ENCODE results near the gene MEGF8.

Gene MEGF8

DNA sequence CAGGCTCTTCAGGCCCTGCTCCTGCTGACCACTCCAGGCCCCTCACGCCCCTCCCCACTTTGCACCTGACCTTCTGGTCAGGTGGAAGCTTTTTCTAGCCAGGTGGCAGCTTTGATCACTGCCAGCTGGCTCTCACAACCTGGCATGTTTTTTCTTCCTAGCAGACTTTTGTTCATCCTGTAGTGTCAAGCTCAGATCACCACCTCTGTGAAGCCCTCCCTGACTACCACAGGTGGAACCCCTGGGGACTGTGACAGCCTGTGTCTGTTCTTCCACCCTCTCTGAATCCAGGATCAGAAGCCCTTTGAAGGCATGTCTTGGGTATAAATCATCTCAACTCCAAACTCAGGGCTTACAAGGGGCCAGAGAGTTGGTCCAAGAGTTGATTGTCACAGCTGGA, 75.0 kb downstream of the MEGF8 start:
- H3K4me3 ChIP-seq = no peak overlapping the region
- TF ChIP-seq, protein P1, sequence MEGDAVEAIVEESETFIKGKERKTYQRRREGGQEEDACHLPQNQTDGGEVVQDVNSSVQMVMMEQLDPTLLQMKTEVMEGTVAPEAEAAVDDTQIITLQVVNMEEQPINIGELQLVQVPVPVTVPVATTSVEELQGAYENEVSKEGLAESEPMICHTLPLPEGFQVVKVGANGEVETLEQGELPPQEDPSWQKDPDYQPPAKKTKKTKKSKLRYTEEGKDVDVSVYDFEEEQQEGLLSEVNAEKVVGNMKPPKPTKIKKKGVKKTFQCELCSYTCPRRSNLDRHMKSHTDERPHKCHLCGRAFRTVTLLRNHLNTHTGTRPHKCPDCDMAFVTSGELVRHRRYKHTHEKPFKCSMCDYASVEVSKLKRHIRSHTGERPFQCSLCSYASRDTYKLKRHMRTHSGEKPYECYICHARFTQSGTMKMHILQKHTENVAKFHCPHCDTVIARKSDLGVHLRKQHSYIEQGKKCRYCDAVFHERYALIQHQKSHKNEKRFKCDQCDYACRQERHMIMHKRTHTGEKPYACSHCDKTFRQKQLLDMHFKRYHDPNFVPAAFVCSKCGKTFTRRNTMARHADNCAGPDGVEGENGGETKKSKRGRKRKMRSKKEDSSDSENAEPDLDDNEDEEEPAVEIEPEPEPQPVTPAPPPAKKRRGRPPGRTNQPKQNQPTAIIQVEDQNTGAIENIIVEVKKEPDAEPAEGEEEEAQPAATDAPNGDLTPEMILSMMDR (IDR thresholded peaks at IDR 0.05) = no peak
- no peak overlapping the region for H3K27ac ChIP-seq
- no peak for DNase-seq (ENCODE audit: low spot score)

DNA sequence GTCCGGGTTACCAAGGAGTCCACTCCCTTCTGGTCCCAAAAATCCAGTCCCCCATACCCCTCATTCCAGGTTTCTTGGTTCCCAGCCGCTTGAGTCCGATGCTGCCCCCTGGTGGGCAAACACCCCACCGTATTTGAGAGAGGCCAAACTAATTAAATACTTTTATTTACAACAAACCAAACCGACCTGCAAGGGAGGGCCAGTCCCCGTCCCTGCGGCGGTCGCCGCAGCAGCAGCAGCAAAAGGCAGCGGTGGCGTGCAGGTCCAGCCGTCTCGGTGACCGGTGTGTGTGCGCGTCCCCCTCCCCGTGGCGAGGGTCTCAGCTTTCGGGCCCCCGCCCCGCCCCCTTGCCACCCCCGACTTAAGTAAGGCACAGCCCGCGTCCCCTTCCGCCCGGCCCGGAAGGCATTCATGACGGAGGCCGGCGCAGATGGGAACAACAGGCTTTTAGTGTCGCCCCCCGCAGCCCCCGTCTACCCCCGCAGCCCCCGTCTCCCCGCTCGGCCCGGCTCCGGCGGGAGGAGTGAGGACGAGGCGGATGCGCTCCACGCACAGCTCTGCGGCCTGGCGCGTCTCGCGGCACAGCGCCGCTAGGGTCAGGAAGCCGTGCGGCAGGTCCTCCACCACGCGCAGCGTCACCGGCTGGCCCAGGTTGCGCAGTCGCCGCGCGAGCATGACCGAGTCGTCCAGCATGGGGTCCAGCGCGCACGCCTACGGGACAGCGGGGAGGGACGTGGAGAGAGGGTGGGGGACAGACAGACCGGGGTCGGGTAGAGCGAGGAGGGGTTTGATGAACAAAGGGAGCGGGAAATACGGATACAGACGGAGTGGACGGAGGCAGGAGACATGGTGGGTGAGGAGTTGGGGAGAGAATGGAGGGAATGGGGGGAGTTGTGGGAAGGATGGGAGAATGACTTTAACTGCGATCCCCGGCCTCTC, 76.2 kb downstream of the MEGF8 start:
- TF ChIP-seq, protein P1 (IDR thresholded peaks at IDR 0.05) = peak; percentile 69
- Histone ChIP-seq H3K4me3 (peak overlapping the region; percentile 71), H3K27ac (peak overlapping the region in 1 of 2 donors; percentile 55)
- DNase-seq (ENCODE audit: low spot score) = peak; percentile 83

DNA sequence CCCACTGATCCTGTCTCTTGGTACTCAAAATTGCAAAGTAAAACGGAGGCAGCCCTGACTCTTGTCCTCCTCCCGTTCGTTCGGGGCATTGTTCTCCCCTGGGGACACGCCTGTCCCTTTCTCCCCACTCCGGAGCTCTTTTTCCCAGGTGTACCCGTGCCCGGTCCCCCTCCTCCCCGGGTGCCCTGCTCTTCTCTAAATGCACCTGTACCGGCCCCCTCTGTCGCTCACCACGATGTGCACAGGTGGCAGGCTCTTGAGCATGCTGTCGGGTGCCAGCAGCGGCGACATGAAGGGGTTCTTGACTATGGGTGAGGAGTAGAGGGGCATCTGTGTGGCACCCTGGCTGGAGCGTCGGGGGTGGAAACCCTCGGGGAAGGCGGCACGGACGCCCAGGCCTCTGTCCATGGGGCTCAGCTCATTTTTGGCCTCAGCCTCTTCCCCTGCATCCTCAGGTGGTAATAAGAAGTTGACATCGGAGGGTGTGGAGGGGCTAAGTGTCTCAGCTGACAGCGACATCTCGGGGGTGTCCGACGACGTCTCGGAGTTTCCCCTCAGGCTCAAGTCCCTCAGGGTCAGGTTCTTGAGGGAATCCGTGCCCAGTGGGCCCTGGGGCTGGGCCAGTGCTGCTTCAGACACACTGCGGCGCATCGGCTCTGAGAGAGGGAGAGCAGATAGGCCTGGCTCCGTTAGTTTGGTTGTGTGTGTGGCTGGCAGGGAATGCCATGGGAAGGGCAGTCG, 77.1 kb downstream of the MEGF8 start:
- TF ChIP-seq, protein P1 (IDR thresholded peaks at IDR 0.05) = no peak
- Histone ChIP-seq H3K4me3 (peak overlapping the region; percentile 71), H3K27ac (peak overlapping the region in 1 of 2 donors; percentile 55)
- no peak for DNase-seq (ENCODE audit: low spot score)

DNA sequence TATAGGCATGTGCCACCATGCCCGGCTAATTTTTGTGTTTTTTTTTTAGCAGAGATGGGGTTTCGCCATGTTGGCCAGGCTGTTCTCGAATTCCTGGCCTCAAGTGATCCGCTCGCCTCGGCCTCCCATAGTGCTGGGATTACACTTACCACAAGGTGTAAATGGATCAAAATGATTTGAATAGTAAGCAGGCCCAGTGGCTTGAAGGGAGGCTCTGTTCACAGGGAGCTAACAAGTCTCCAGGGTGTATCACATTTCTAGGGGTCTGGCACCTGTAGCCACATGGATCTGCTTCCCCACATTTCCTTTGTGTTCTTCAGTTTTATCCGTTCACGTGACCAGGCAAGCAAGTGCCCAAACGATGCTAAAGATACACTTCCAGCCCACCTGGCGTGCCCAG, 78.2 kb downstream of the MEGF8 start:
- TF ChIP-seq, protein P1 (IDR thresholded peaks at IDR 0.05) = no peak
- Histone ChIP-seq H3K27ac (no peak overlapping the region), H3K4me3 (no peak overlapping the region)
- no peak for DNase-seq (ENCODE audit: low spot score)

DNA sequence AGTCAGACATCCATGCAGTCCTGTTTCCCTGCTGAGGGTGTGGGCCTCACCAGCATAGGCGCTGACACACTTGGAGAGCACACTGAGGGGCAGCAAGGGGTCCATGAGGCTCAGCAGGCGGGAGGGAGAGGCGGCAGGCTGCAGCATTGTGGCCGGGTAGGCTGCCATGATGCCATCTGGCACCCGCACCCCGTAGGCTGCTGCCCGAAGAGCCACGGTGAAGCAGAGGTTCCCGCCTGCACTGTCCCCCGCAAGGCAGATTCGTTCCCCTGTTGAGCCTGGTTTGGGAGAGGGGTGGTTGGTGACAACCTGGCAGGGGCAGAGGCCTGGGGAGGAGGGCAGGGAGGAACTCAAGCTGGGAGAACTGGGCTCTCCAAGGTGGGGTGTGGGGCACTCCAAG, 80.7 kb downstream of the MEGF8 start:
- Histone ChIP-seq H3K27ac (no peak overlapping the region), H3K4me3 (no peak overlapping the region)
- DNase-seq (ENCODE audit: low spot score) = no peak
- TF ChIP-seq, protein P1 (IDR thresholded peaks at IDR 0.05) = no peak

DNA sequence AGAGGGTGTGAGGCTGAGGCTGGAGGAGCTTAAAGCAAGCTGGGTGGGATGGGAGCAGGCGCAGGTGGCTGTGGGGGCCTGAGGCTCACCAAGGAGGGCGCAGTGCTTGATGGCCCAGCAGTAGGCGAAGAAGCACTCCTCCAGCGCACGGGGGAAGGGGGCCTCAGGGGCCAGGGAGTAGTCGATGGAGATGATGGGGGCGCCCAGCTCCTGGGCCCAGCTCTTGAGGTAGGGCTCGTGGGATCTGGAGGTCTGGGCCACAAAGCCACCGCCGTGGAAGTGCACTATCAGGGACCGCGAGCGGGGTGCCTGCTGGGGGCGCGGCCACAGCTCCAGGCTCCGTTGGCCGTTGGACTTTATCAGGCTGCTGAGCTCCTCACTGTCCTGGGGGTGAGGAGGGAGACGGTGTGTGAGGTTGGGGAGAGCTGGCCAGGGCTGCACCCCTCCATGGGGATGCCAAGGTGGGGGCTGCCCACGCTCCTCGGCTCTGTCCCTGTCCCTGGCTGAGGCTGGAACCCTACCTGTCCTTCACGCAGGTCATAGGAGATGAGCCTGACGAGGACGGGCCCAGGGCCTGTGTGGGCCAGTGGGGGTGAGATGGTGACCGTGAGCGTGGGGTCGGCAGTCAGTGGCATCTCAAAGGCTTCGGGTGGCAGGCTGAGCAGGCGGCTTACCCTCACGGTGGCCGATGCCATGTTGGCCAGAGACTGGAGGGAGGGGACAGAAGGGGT, 81.8 kb downstream of the MEGF8 start:
- no peak for DNase-seq (ENCODE audit: low spot score)
- Histone ChIP-seq H3K4me3 (no peak overlapping the region), H3K27ac (no peak overlapping the region)
- TF ChIP-seq, protein P1 (IDR thresholded peaks at IDR 0.05) = no peak
